Uterus (tissue), 4 donors: ENCODE results near the gene PFKFB4. TPM values are rescaled to one million over a fixed set of nuclear protein-coding genes. Genes with fewer than 3 reads are reported as not detected.
A peak's percentile ranks its signal among the peaks of the same experiment; 100 is the strongest.

Source experiments
- DNase-seq, 2 donors: peaks; one replicate each; pipeline ENCODE4 v3.0.0-alpha.2; 2019 to 2020
- H3K27ac ChIP-seq, 2 donors: fragments of 200-600 bp; sonication (generic); 1 replicate in 1 of 2; 2 replicates in 1 of 2; pipeline ENCODE4 v1.5.1; 2016 to 2018
- H3K27me3 ChIP-seq, 2 donors: fragments of 200-600 bp; sonication (generic); one replicate each; pipeline ENCODE4 v1.5.1; 2018 to 2019; ENCODE audit warnings: control low read depth in 1 of 2
- H3K36me3 ChIP-seq, 2 donors: fragments of 200-600 bp; sonication (generic); one replicate each; pipeline ENCODE4 v1.5.1; 2019; ENCODE audit warnings: control low read depth in 1 of 2
- H3K4me1 ChIP-seq, 2 donors: fragments of 200-600 bp; sonication (generic); one replicate each; pipeline ENCODE4 v1.5.1; 2018 to 2019; ENCODE audit warnings: control low read depth in 1 of 2
- H3K4me3 ChIP-seq, 2 donors: fragments of 200-600 bp; sonication (generic); 1 replicate in 1 of 2; 2 replicates in 1 of 2; pipeline ENCODE4 v1.5.1; 2018 to 2019; ENCODE audit warnings: mild to moderate bottlenecking in 1 of 2
- H3K9me3 ChIP-seq, 2 donors: fragments of 200-600 bp; sonication (generic); one replicate each; pipeline ENCODE4 v1.5.1; 2019; ENCODE audit warnings: control low read depth in 1 of 2
- CTCF ChIP-seq, 4 experiments: fragments of 200-600 bp in 2 of 4; fragments of 450-650 bp in 2 of 4; sonication (generic) in 2 of 4; IDR thresholded peaks; one replicate each; pipeline ENCODE4 v1.5.1; 2016 to 2019; ENCODE audit warnings: antibody characterized with exemption in 4 of 4, mild to moderate bottlenecking in 2 of 4, moderate library complexity in 1 of 4
- POLR2A ChIP-seq, 2 donors: fragments of 450-650 bp; IDR thresholded peaks; one replicate each; pipeline ENCODE4 v1.6.1; 2016; ENCODE audit warnings: antibody characterized with exemption in 2 of 2, mild to moderate bottlenecking in 1 of 2, moderate library complexity in 1 of 2
- intact Hi-C: fragments of 100-400 bp; cut with DNase I; formaldehyde crosslinking; loops from one replicate; pipeline ENCODE4 v1.15.1; 2023; ENCODE audit warnings: low total_unique reads
- total RNA-seq, 4 donors: library from RNA; depleted of rRNA in 3 of 4; stranded (reverse); fragments of >200 nt in 3 of 4; gene quantifications; one replicate each; pipeline versions ENCODE4 v1.1.0 to v1.2.4, GENCODE V29; 2014 to 2023
- donor health status: DM: yes; HTN: yes; CAD: no.

PFKFB4 gene
- total RNA-seq, 4 donors from 2014 or later: 3.2 to 11.5 (median 10.1) TPM

DNA sequence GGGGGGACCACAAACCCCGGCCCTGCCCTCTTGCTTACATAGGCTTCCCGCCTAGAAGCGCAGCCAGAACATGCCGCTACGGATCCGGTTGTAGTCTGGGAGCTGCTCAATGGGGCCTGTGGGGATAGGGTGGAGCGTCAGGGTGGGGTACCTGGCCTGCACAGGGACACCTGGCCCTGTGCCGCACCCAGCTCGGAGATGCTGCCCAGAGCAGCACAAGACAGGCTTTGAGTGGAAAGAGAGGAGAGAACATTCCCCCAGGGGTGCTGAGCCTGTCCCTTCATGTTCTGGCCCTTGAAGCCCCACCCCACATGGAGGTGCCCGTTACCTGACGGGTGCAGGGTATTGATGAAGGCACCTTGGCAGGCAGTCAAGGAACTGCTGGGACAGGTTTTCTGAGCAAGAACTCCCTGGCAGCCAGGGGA, 42.5 kb upstream of the PFKFB4 start:
- Histone ChIP-seq H3K36me3 (no peaks in the 10 kb centered on the region), H3K9me3 (no peaks in the 10 kb centered on the region), H3K4me3 (no peak overlapping the region), H3K27ac (peak overlapping the region; percentile 81 to 98), H3K27me3 (no peaks in the 10 kb centered on the region), H3K4me1 (peaks cover 6 to 34% of the 10 kb centered on the region in 2 donors)
- no peak for DNase-seq
- TF ChIP-seq CTCF (IDR thresholded peaks at IDR 0.05) (no peak), POLR2A (IDR thresholded peaks at IDR 0.05) (no peak)
- intact Hi-C loops: no loop called here

- Histone ChIP-seq H3K4me1 (peaks cover 6 to 34% of the 10 kb centered on the region in 2 donors), H3K4me3 (no peak overlapping the region), H3K9me3 (no peaks in the 10 kb centered on the region), H3K36me3 (no peaks in the 10 kb centered on the region), H3K27me3 (no peaks in the 10 kb centered on the region), H3K27ac (peak overlapping the region; percentile 81 to 98)
- DNase-seq: peak; percentile 77 to 87
- intact Hi-C loops: no loop called here
- TF ChIP-seq CTCF (IDR thresholded peaks at IDR 0.05): peak in 1 of 4 experiments; percentile 7
- peak; percentile 23 to 32 for TF ChIP-seq POLR2A (IDR thresholded peaks at IDR 0.05)
These were observed 41.9 kb upstream of the PFKFB4 start for GRCh38 chr3:48598323-48599076.

- Histone ChIP-seq H3K27me3 (no peaks in the 10 kb centered on the region), H3K36me3 (no peaks in the 10 kb centered on the region), H3K4me1 (peaks cover 6 to 34% of the 10 kb centered on the region in 2 donors), H3K9me3 (no peaks in the 10 kb centered on the region), H3K27ac (peak overlapping the region; percentile 81 to 98), H3K4me3 (no peak overlapping the region)
- intact Hi-C loops: no loop called here
- TF ChIP-seq POLR2A (IDR thresholded peaks at IDR 0.05) (no peak), CTCF (IDR thresholded peaks at IDR 0.05) (no peak)
- DNase-seq: no peak
These were observed 40.8 kb upstream of the PFKFB4 start for GRCh38 chr3:48597408-48597800.

DNA sequence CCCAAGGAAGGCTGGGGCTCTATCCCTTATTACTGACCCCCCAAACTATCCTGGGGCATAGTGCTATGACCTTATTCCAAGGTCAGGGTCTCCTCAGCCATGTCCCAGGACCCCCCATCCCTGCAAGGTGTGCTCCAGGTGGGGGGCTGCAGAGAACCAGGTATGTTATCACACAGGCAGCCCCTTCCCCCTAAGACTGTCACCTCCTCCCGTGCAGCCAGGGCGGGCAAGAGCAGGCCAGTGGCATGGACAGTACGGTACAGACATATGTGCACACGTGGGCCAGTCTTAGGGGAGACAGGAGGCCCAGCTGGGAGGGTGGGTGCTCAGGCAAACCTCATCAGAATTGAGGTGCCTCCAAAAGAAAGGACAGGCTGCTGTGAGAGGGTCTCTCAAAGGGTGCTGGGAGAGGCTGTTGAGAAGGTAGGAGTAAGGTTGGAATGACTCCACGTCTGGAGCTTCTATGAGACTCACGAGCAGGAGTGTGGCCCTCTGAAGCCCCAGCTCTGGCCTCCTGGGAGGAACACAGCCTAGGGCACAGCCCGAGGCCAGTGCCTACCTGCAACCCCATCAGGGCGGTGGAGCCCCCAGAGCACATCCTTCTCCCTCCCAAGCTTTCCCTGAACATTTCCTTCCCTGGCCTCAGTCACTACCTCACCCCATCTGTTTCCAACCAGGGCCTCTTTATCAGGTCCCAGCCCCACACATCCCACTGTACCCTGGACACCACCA, 40.2 kb upstream of the PFKFB4 start:
- peak overlapping the region; percentile 81 to 98 for H3K27ac ChIP-seq
- H3K27me3 ChIP-seq: no peaks in the 10 kb centered on the region
- H3K36me3 ChIP-seq: no peaks in the 10 kb centered on the region
- no peak for TF ChIP-seq CTCF (IDR thresholded peaks at IDR 0.05)
- TF ChIP-seq POLR2A (IDR thresholded peaks at IDR 0.05): no peak
- no peak for DNase-seq
- no peaks in the 10 kb centered on the region for H3K9me3 ChIP-seq
- H3K4me1 ChIP-seq: peaks cover 6 to 34% of the 10 kb centered on the region in 2 donors
- intact Hi-C loops: no loop called here
- no peak overlapping the region for H3K4me3 ChIP-seq

- Histone ChIP-seq H3K9me3 (no peaks in the 10 kb centered on the region), H3K27ac (peak overlapping the region; percentile 81 to 98), H3K27me3 (no peaks in the 10 kb centered on the region), H3K36me3 (no peaks in the 10 kb centered on the region), H3K4me3 (no peak overlapping the region), H3K4me1 (peaks cover 6 to 34% of the 10 kb centered on the region in 2 donors)
- TF ChIP-seq POLR2A (IDR thresholded peaks at IDR 0.05) (no peak), CTCF (IDR thresholded peaks at IDR 0.05) (no peak)
- intact Hi-C loops: no loop called here
- DNase-seq: no peak
These were observed 39.6 kb upstream of the PFKFB4 start for GRCh38 chr3:48596157-48596556.
